Right lobe of liver (tissue), 4 donors: ENCODE data around the gene SDHD.

ENCODE experiments used
- CTCF ChIP-seq, 4 donors: fragments of 200-600 bp in 3 of 4; fragments of 450-650 bp in 1 of 4; IDR thresholded peaks; one replicate each; pipeline versions ENCODE4 v1.5.1 to v1.8.0; 2016 to 2022; ENCODE audit warnings: antibody characterized with exemption in 4 of 4, mild to moderate bottlenecking in 2 of 4
- POLR2A ChIP-seq: fragments of 450-650 bp; IDR thresholded peaks from one replicate; pipeline ENCODE4 v1.6.1; 2017; ENCODE audit warnings: antibody characterized with exemption, mild to moderate bottlenecking
- donor health status: DM: no; HTN: no; CAD: no.
- donor health status: DM: no; HTN: no; CAD: no.
- donor health status: DM: no; HTN: yes; CAD: no.

DNA sequence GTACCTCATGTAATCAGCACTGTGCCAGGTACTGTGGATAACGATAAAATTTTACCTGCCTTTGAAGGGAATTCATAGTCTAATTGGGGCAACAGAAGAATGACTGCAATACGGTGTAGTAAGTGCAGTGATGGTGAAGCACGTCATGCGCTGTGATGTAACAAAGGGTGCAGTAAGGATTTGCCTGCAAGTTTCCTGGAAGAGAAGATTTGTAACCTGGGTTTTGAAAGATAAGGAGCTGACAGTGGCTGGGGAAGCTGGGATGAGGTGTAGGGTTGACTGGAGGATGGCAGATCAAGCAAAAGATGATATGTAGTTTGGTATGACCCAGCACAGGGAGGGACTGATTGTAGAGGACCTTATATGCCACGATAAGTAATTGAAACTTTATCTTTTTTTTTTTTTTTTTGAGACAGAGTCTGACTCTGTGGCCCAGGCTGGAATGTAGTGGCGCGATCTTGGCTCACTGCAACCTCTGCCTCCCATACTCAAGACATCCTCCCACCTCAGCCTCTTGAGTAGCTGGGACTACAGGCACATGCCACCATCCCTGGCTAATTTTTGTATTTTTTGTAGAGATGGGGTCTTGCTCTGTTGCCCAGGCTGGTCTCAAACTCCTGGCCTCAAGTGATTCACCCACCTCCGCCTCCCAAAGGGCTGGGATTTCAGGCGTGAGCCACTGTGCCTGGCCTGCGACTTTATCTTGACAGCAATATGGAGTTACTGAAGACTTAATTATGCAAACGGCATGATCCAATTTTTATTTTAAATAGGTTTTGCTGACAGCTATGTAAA is 11.3 kb downstream of the SDHD start:
- TF ChIP-seq POLR2A (no peak), CTCF (IDR thresholded peaks at IDR 0.05) (no peak)
